Measurements from ENCODE around the gene FKBP15. TPM values are rescaled to one million over a fixed set of nuclear protein-coding genes. Genes with fewer than 3 reads are reported as not detected.

Gene FKBP15
- total RNA-seq, 1 donor from 2014 or later: 36.9 TPM

- intact Hi-C loops (cut with micrococcal nuclease): no loop called here
Observed at GRCh38 chr9:113183956-113184488, 37.1 kb downstream of the FKBP15 start.

DNA sequence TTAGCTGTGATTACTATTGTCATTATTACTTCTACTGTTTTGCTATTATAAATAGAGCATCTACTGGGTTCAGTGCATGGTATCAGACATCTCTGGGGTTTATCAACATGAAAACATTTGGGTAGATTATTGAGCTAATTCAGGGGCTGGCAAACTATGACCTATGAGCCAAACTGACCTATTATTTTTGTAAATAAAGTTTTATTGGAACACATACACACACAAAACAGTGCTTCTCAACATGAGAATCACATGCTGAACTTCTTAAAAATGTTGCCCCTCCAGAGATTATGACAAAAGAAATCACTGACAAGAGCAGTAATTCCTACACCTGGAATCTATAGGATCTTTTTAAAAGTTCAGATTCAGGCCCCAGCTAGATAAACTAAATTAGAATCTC, 39.9 kb downstream of the FKBP15 start:
- intact Hi-C loops (cut with micrococcal nuclease): no loop called here

GRCh38 chr9:113179839-113180238, 41.2 kb downstream of the FKBP15 start:
- intact Hi-C loops (cut with micrococcal nuclease): no loop called here

DNA sequence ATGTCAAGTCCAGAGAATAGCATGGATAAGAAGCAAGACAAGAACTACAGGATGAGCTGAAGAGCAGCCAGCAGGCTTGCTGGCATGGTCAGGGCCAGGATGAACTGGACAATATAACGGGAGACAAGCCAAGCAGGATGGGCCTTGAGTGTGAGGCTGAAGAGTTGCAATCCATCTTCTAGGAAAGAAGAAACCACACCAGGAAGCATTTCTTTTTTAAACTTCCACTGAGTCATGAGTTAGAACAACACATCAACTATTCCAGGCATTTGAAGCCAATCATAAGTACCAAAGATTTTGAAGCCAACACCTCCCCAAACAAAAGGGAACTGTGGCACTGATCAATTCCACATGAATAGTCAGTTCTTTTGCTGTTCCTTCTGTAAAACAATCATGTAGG, 43.0 kb downstream of the FKBP15 start:
- intact Hi-C loops (cut with micrococcal nuclease): no loop called here

DNA sequence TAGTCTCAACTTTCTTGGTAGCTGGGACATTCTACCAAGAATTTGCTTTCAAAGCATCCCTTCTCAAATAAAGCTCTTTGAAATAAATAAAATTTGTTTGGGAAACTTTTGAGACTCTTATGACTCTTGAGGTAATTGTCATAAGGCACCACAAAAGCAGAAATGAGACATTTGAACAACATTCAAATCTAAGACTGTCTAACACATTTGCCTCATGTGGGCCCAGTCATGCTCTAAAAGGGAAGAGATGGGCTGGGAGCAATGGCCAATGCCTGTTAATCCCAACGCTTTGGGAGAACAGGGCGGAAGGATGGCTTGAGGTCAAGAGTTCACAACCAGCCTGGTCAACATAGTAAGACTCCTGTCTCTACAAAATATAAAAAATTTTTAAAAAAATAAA, 43.8 kb downstream of the FKBP15 start:
- intact Hi-C loops (cut with micrococcal nuclease): no loop called here

- intact Hi-C loops (cut with micrococcal nuclease): no loop called here
Observed at GRCh38 chr9:113176803-113177202, 44.3 kb downstream of the FKBP15 start.

- intact Hi-C loops (cut with micrococcal nuclease): no loop called here
Observed at GRCh38 chr9:113173341-113173740, 47.7 kb downstream of the FKBP15 start.

DNA sequence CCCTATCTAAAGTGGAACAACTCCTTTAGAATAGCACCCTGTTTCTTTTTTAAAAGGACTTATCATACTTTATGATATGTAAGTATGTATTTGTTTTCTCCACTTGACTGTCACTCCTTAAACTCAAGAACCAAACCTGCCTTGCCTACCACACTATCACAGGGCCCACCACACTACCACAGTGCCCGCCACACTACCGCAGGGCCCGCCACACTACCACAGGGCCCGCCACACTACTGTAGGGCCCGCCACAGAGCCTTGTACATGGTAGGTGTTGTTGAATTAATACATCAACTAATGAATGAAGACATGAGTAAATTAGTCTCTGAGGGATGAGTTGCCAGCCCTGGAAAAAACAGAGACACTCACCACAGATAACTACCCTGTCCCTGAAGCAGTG, 52.3 kb downstream of the FKBP15 start:
- intact Hi-C loops (cut with micrococcal nuclease): no loop called here

DNA sequence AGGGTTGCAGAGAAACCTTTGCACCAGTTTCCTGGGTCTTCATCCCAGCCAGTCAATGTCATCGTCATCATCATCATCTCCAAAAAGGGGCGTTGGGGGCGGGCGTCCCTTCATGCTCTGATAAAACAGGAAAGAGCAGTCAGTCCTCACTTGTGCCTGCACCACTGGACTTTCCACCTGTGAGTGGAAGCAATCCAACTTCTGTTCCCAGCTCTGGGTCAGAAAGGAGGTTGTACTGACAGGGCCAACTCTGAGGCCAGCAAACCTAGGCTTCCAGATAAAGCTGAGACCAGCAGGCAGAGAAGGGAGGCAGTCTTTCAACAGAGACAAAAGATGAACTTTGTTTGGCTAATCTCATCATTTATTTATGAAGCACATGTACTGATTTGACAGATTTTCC, 55.0 kb downstream of the FKBP15 start:
- intact Hi-C loops (cut with micrococcal nuclease): no loop called here

GRCh38 chr9:113164536-113165300, 56.4 kb downstream of the FKBP15 start:
- intact Hi-C loops (cut with micrococcal nuclease): no loop called here

DNA sequence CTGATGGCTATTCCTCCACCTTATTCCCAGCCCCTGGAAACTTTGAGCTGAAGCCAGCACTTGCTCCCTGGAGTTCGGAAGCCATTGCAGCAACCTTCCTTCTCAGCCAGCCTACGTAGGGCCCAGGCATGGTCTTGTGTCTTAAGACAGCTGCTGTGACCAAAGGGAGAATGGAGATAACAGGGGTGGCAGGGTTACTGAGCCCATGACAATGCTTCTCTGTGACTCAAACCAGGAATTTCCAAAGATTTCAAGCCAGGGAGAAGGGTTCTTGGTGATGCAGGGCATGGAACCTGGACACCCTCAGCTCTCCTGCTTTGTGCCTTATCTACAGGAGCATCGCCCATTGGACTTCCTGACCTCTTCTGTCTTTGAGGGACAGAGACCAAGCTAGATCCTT, 58.1 kb downstream of the FKBP15 start:
- intact Hi-C loops (cut with micrococcal nuclease): no loop called here

GRCh38 chr9:113160571-113160970, 60.5 kb downstream of the FKBP15 start:
- intact Hi-C loops (cut with micrococcal nuclease): no loop called here

- intact Hi-C loops (cut with micrococcal nuclease): loop anchor here (10.0 kb wide), 1 partner anchor 426 kb away; no protein-coding TSS in a partner anchor
Observed at GRCh38 chr9:113158446-113158845, 62.6 kb downstream of the FKBP15 start.

GRCh38 chr9:113156880-113157279, 64.2 kb downstream of the FKBP15 start:
- intact Hi-C loops (cut with micrococcal nuclease): loop anchor here (10.0 kb wide), 1 partner anchor 428 kb away; no protein-coding TSS in a partner anchor

DNA sequence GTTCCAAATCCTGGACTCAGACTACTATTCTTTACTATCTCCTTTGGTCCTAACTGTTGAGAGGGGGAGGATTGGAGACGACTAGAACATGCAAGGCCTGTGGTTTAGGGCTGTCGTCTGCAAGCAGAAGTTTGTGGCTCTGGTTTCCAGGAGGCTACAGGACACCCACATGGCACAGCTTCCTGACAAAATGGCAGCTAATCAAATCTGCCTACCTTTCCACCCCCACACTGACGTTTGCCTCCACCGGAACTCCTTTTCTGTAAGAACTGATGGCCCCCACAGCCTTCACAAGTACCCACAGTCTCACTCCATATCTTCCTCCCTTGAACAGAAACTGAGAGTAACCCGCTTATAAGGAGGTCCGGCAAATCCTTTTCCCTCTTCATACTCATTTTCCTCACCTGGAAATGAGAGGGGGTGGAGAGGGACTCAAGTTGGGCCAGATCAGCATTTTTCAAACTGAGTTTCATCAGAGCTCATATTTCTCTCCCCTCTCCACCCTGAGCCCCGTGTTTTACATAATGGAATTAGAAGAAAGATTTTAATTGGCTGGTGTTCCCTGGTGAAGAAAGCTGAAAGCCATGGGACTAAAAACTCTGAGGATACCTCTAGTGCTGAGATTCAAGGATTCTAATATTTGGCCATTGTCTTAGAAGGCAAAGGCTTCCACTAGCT, 65.0 kb downstream of the FKBP15 start:
- intact Hi-C loops (cut with micrococcal nuclease): loop anchor here (10.0 kb wide), 1 partner anchor 429 kb away; no protein-coding TSS in a partner anchor

DNA sequence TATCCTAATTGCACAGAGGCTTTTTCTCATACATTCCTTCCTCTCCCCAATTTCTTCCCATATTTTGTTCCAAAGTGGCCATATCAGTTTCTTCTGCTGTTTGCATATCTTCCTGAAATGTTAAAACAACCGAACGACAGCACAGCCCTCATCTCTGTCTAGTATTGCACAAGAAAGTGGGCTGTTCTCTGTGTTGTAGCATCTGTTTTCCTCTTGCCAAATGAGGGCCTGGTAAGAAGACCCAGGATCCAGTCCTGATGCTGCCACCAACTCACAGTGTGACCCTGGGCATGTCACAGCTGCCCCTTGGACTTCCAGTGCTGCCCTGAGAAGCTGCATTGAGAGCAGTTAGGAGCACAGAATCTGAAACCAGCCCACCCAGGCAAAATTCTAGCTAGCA, 66.1 kb downstream of the FKBP15 start:
- intact Hi-C loops (cut with micrococcal nuclease): loop anchor here (5.0 to 10.0 kb wide), 2 partner anchors 430 to 1673 kb away; partner anchors contain the start of gene ECPAS

GRCh38 chr9:113154471-113154870, 66.6 kb downstream of the FKBP15 start:
- intact Hi-C loops (cut with micrococcal nuclease): loop anchor here (5.0 to 10.0 kb wide), 2 partner anchors 430 to 1672 kb away; partner anchors contain the start of gene ECPAS

GRCh38 chr9:113153599-113153998, 67.5 kb downstream of the FKBP15 start:
- intact Hi-C loops (cut with micrococcal nuclease): loop anchor here (5.0 to 10.0 kb wide), 2 partner anchors 431 to 1671 kb away; partner anchors contain the start of gene ECPAS

- intact Hi-C loops (cut with micrococcal nuclease): loop anchor here (5.0 to 10.0 kb wide), 2 partner anchors 432 to 1670 kb away; partner anchors contain the start of gene ECPAS
Observed at GRCh38 chr9:113152699-113153098, 68.4 kb downstream of the FKBP15 start.

- intact Hi-C loops (cut with micrococcal nuclease): loop anchor here (2.0 to 10.0 kb wide), 4 partner anchors 123 to 1670 kb away; partner anchors contain the start of genes C9orf43, CDC26, ECPAS and POLE3
Observed at GRCh38 chr9:113151696-113152630, 69.1 kb downstream of the FKBP15 start.
